PC-3 (cell line): Measurements from ENCODE around the gene TMEM54.

Source experiments
- EZH2 ChIP-seq: fragments of 300-600 bp; sonication (generic); IDR thresholded peaks from one replicate; pipeline ENCODE4 v1.6.1; 2017; ENCODE audit warnings: antibody characterized with exemption, mild to moderate bottlenecking, low read length; ENCODE audit not compliant: unreplicated experiment
- EZH2phosphoT487 ChIP-seq: fragments of 300-600 bp; sonication (generic); IDR thresholded peaks from 2 replicates; pipeline ENCODE4 v1.6.1; 2018; ENCODE audit warnings: mild to moderate bottlenecking, antibody characterized with exemption, low read length, borderline replicate concordance
- TF ChIP-seq, protein P1 (sequence below): fragments of 300-600 bp; sonication (generic); conservative IDR thresholded peaks from 2 replicates; pipeline ENCODE4 v1.5.1; 2017; ENCODE audit warnings: antibody characterized with exemption, low read depth, mild to moderate bottlenecking, low read length

DNA sequence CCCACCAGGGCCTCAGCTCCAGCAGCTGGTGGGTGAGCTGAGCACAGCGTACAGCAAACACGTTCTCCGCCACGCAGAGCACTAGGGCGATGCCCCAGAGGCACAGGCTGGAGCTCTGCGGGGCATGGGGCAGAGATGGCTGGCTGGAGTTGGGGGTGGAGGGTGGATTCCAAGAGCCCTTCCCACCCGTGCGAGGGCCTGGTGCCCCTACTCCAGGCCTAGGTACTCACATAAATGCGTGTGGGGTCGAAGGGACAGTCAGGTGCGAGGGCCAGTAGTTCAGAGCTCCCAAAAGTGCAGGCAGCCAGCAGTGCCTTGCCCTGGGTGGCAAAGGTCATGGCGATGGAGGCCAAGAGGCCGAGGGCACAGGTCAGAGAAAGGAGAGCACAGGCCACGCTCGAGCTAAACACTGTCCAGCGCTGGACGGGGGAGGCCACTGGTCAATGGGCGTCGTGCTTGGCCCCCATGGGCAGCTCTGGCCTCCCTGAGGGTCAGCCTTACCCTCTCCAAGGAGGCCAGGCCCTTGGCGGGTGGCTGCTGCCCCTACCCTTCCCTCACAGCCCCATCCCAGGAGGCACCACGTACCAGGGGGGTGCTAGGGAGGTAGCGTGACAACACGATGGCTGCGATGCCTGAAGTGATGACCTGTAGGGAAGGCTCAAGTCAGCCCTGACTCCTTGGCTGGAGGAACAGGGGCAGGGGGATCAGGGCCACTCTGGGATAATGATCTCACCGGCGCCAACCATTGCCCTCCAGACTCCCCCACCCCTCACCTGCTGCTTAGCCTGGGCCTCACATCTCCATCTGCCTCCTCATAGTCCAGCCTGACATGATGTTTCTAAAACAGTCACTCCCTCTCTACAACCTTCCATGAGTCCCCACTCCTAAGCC is 5.6 kb downstream of the TMEM54 start:
- TF ChIP-seq, protein P1, sequence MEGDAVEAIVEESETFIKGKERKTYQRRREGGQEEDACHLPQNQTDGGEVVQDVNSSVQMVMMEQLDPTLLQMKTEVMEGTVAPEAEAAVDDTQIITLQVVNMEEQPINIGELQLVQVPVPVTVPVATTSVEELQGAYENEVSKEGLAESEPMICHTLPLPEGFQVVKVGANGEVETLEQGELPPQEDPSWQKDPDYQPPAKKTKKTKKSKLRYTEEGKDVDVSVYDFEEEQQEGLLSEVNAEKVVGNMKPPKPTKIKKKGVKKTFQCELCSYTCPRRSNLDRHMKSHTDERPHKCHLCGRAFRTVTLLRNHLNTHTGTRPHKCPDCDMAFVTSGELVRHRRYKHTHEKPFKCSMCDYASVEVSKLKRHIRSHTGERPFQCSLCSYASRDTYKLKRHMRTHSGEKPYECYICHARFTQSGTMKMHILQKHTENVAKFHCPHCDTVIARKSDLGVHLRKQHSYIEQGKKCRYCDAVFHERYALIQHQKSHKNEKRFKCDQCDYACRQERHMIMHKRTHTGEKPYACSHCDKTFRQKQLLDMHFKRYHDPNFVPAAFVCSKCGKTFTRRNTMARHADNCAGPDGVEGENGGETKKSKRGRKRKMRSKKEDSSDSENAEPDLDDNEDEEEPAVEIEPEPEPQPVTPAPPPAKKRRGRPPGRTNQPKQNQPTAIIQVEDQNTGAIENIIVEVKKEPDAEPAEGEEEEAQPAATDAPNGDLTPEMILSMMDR = no peak
- no peak for TF ChIP-seq EZH2
- TF ChIP-seq EZH2phosphoT487 = no peak
